Measurements from ENCODE around the gene MKLN1. TPM values are rescaled to one million over a fixed set of nuclear protein-coding genes. Genes with fewer than 3 reads are reported as not detected.

Gene MKLN1
- total and polyA plus RNA-seq, 10 of the 15 experiments (the other 5 are each of a cell fraction or from before 2014, with no cell fraction given) = 13.6 to 55.8 (median 29.3) TPM

DNA sequence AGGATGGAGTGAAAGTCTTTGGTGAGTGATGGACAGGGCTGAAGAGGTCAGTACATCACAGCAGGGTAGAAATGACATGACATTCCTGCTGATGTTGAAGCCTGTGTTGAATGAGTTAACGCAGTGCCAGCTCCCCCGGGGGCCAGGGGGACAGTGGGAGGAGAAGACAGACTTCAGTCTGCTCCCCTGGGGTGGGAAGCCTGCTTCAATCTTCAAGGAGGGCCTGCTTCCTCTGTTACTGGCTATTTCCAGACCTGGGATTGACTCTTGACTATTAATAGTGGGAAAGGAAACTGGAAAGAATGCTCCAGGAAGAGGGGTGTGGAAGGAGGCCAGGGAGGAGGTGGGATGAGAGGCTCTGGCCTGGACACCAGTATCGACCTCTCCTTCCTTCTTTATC is 201.5 kb downstream of the MKLN1 start:
- ATAC-seq (no peak), DNase-seq (ENCODE audit: low read depth, low spot score) (no peak), FAIRE-seq (no peak)
- H3K9me3 ChIP-seq (replicated peaks; ENCODE audit: control insufficient read depth, insufficient read depth, low read length) = no peaks in the 10 kb centered on the region
- in situ Hi-C loops (cut with MboI) (no loop called here), intact Hi-C loops (cut with micrococcal nuclease; ENCODE audit: unreplicated experiment) (no loop called here)
- H3K36me3 ChIP-seq (ENCODE audit: control insufficient read depth in 2 of 2, insufficient read depth in 2 of 2, low read length in 1 of 2) = no peaks in the 10 kb centered on the region
- 27% methylated on average over 3 of the region's 3 CpGs for WGBS (ENCODE audit: insufficient coverage, insufficient replicate concordance, low lambda C conversion rate, missing lambda C conversion rate)
- no peak overlapping the region for H3K4me3 ChIP-seq
- H3K79me2 ChIP-seq (ENCODE audit: control insufficient read depth, insufficient read depth, low read length) = no peaks in the 10 kb centered on the region
- no peaks in the 10 kb centered on the region for H4K20me1 ChIP-seq (ENCODE audit: control insufficient read depth, insufficient read depth)
- no peaks in the 10 kb centered on the region for H3K27me3 ChIP-seq (replicated peaks in 1 of 2; ENCODE audit: control insufficient read depth in 2 of 2, insufficient read depth in 2 of 2, low read length in 1 of 2)
- no peak overlapping the region for H3K4me2 ChIP-seq (ENCODE audit: control insufficient read depth, insufficient read depth)
- no TSS peak for BruUV-seq (replicated peaks)
- ChIA-PET SMC1A (ENCODE audit: uncharacterized antibody, unreplicated experiment) (no interaction called here), RAD21 (ENCODE audit: unreplicated experiment) (no interaction called here), POLR2A (no interaction called here), CTCF (no interaction called here)
- H3K27ac ChIP-seq (ENCODE audit: control insufficient read depth, insufficient read depth) = no peak overlapping the region
- no peak overlapping the region for H3K9ac ChIP-seq (ENCODE audit: control insufficient read depth, insufficient read depth, low read length)
- TF ChIP-seq YBX1 (IDR thresholded peaks at IDR 0.05) (no peak), RCOR1 (conservative IDR thresholded peaks at IDR 0.05; ENCODE audit: low read depth, low read length) (no peak), IKZF2 (IDR thresholded peaks at IDR 0.05) (no peak), MTA2 (IDR thresholded peaks at IDR 0.05; ENCODE audit: low read depth) (no peak), TCF7 (IDR thresholded peaks at IDR 0.05; ENCODE audit: borderline replicate concordance) (no peak), RELA (IDR thresholded peaks at IDR 0.05; ENCODE audit: borderline replicate concordance, partially characterized antibody) (no peak)
- H3K4me1 ChIP-seq (ENCODE audit: control insufficient read depth, insufficient read depth, low read length) = no peaks in the 10 kb centered on the region
- H2AFZ ChIP-seq (ENCODE audit: control insufficient read depth, low read depth, low read length) = no peak overlapping the region

DNA sequence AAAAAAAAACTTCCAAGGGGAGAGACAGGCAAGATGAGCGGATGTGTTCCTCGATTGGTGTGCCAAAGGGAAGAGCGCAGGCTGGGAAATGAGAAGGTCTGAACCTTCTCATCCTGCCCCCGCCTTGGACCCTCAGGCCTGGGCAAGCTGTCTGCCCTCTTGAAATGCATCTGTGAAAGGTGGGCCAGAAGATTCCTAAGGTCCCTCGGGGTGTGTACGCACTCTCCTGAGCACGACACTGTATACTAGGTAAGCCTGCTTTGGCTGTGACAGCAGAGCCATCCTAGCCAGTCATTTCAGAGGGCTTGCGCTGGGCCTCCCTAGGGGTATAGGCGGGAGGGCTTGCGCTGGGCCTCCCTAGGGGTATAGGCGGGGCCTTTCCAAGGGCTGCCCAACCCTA is 201.9 kb downstream of the MKLN1 start:
- in situ Hi-C loops (cut with MboI) = no loop called here
- TF ChIP-seq ZNF217 (IDR thresholded peaks at IDR 0.05) = no peak
- TF ChIP-seq, protein P1, sequence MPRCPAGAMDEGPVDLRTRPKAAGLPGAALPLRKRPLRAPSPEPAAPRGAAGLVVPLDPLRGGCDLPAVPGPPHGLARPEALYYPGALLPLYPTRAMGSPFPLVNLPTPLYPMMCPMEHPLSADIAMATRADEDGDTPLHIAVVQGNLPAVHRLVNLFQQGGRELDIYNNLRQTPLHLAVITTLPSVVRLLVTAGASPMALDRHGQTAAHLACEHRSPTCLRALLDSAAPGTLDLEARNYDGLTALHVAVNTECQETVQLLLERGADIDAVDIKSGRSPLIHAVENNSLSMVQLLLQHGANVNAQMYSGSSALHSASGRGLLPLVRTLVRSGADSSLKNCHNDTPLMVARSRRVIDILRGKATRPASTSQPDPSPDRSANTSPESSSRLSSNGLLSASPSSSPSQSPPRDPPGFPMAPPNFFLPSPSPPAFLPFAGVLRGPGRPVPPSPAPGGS (IDR thresholded peaks at IDR 0.05; ENCODE audit: borderline replicate concordance, insufficient read depth, low read depth, low read length, poor library complexity, severe bottlenecking) = no peak
- TF ChIP-seq, protein P2, sequence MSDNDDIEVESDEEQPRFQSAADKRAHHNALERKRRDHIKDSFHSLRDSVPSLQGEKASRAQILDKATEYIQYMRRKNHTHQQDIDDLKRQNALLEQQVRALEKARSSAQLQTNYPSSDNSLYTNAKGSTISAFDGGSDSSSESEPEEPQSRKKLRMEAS (IDR thresholded peaks at IDR 0.05; ENCODE audit: low read depth, low read length) = no peak
- no peak for TF ChIP-seq ZBED1 (IDR thresholded peaks at IDR 0.05; ENCODE audit: borderline replicate concordance)
- TF ChIP-seq, protein P3, sequence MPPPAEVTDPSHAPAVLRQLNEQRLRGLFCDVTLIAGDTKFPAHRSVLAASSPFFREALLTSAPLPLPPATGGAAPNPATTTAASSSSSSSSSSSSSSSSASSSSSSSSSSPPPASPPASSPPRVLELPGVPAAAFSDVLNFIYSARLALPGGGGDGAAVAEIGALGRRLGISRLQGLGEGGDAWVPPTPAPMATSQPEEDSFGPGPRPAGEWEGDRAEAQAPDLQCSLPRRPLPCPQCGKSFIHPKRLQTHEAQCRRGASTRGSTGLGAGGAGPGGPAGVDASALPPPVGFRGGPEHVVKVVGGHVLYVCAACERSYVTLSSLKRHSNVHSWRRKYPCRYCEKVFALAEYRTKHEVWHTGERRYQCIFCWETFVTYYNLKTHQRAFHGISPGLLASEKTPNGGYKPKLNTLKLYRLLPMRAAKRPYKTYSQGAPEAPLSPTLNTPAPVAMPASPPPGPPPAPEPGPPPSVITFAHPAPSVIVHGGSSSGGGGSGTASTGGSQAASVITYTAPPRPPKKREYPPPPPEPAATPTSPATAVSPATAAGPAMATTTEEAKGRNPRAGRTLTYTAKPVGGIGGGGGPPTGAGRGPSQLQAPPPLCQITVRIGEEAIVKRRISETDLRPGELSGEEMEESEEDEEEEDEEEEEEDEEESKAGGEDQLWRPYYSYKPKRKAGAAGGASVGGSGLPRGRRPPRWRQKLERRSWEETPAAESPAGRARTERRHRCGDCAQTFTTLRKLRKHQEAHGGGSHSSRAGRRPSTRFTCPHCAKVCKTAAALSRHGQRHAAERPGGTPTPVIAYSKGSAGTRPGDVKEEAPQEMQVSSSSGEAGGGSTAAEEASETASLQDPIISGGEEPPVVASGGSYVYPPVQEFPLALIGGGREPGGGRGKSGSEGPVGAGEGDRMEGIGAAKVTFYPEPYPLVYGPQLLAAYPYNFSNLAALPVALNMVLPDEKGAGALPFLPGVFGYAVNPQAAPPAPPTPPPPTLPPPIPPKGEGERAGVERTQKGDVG (CRISPR knock-in tag; IDR thresholded peaks at IDR 0.05) = no peak
- no peak for TF ChIP-seq FOS (IDR thresholded peaks at IDR 0.05; ENCODE audit: borderline replicate concordance, extremely low read depth, insufficient read length)
- TF ChIP-seq JUND (IDR thresholded peaks at IDR 0.05; ENCODE audit: low read depth, low read length) = no peak
- TF ChIP-seq ZNF274 (IDR thresholded peaks at IDR 0.05; ENCODE audit: insufficient read depth, insufficient read length) = no peak
- TF ChIP-seq BMI1 (IDR thresholded peaks at IDR 0.05; ENCODE audit: borderline replicate concordance) = no peak
- TF ChIP-seq HDGF (IDR thresholded peaks at IDR 0.05) = no peak

More for the DNA sequence above, 201.9 kb downstream of the MKLN1 start:
- Histone ChIP-seq H3K4me1 (ENCODE audit: control insufficient read depth, insufficient read depth, low read length) (no peaks in the 10 kb centered on the region), H2AFZ (ENCODE audit: control insufficient read depth, low read depth, low read length) (no peak overlapping the region), H3K27ac (ENCODE audit: control insufficient read depth, insufficient read depth) (no peak overlapping the region), H3K9me3 (replicated peaks; ENCODE audit: control insufficient read depth, insufficient read depth, low read length) (no peaks in the 10 kb centered on the region), H3K9ac (ENCODE audit: control insufficient read depth, insufficient read depth, low read length) (no peak overlapping the region), H3K79me2 (ENCODE audit: control insufficient read depth, insufficient read depth, low read length) (no peaks in the 10 kb centered on the region), H4K20me1 (ENCODE audit: control insufficient read depth, insufficient read depth) (no peaks in the 10 kb centered on the region), H3K27me3 (replicated peaks in 1 of 2; ENCODE audit: control insufficient read depth in 2 of 2, insufficient read depth in 2 of 2, low read length in 1 of 2) (no peaks in the 10 kb centered on the region), H3K36me3 (ENCODE audit: control insufficient read depth in 2 of 2, insufficient read depth in 2 of 2, low read length in 1 of 2) (no peaks in the 10 kb centered on the region), H3K4me3 (no peak overlapping the region), H3K4me2 (ENCODE audit: control insufficient read depth, insufficient read depth) (no peak overlapping the region)
- intact Hi-C loops (cut with micrococcal nuclease; ENCODE audit: unreplicated experiment) = no loop called here
- FAIRE-seq (no peak), DNase-seq (ENCODE audit: low read depth, low spot score) (no peak), ATAC-seq (no peak)
- BruUV-seq (replicated peaks) = no TSS peak
- ChIA-PET CTCF (no interaction called here), RAD21 (ENCODE audit: unreplicated experiment) (no interaction called here), POLR2A (no interaction called here), SMC1A (ENCODE audit: uncharacterized antibody, unreplicated experiment) (no interaction called here)
- 44% methylated on average over 11 of the region's 11 CpGs for WGBS (ENCODE audit: insufficient coverage, insufficient replicate concordance, low lambda C conversion rate, missing lambda C conversion rate)

Data from GM12878 (cell line).